Peyer's patch (tissue), 4 donors: ENCODE data around the gene STUM.

Experiments
- POLR2A ChIP-seq, 2 donors: fragments of 450-650 bp; IDR thresholded peaks; one replicate each; pipeline ENCODE4 v1.5.1; 2017; ENCODE audit warnings: antibody characterized with exemption in 2 of 2, mild to moderate bottlenecking in 2 of 2, moderate library complexity in 2 of 2
- TF ChIP-seq, protein P1 (sequence below), 6 experiments: fragments of 450-650 bp in 4 of 6; fragments of 200-600 bp in 2 of 6; sonication (generic) in 1 of 6; IDR thresholded peaks; one replicate each; pipeline ENCODE4 v1.5.1; 2017 to 2019; ENCODE audit warnings: antibody characterized with exemption in 6 of 6, mild to moderate bottlenecking in 3 of 6, moderate library complexity in 1 of 6

DNA sequence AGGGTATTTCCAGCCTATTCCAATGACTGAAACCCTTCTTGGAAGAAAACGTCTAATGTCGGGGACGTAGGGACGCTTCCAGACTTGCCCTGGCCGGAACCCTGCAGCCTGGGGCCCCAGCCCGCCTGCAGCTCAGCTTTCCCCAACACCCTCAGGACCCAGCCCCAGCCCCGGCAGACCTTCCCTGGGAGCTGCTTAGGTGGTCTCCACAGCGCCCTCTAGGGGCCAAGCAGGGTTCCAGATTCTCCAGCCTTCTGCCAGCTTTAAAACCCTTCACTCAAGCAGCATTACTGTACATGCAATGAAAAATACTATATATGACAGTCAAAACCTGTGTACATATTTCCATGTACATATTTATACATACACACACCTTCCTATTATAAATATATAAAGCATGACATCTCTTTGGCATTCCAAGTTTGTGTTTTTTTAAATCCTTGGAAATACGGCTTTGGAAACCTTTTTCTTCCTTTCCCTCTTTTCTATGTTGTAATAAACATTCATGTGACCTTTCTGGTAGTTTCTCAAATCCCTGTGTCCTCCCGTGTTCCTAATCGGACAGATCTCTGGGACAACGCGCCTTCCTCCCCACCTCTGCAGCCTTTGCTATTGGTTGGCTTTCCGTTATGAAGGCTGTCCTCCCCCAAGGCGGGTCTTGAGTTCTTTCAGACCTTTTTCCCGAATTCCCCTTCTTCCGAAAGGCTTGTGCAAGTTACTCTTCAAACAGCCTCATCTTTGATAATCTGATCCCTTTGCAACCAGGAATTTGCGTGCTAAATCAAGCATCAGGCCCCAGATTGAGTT, 60.3 kb downstream of the STUM start:
- TF ChIP-seq, protein P1, sequence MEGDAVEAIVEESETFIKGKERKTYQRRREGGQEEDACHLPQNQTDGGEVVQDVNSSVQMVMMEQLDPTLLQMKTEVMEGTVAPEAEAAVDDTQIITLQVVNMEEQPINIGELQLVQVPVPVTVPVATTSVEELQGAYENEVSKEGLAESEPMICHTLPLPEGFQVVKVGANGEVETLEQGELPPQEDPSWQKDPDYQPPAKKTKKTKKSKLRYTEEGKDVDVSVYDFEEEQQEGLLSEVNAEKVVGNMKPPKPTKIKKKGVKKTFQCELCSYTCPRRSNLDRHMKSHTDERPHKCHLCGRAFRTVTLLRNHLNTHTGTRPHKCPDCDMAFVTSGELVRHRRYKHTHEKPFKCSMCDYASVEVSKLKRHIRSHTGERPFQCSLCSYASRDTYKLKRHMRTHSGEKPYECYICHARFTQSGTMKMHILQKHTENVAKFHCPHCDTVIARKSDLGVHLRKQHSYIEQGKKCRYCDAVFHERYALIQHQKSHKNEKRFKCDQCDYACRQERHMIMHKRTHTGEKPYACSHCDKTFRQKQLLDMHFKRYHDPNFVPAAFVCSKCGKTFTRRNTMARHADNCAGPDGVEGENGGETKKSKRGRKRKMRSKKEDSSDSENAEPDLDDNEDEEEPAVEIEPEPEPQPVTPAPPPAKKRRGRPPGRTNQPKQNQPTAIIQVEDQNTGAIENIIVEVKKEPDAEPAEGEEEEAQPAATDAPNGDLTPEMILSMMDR (IDR thresholded peaks at IDR 0.05), result peak; percentile 49 to 86 (median 74)
- TF ChIP-seq POLR2A (IDR thresholded peaks at IDR 0.05), result no peak
